IgD-negative memory B cell (primary cell): ENCODE measurements around the gene CCM2L. TPM values are rescaled to one million over a fixed set of nuclear protein-coding genes. Genes with fewer than 3 reads are reported as not detected.

Experiments used
- H3K27ac Mint-ChIP-seq, 3 donors: one replicate each; pipeline ENCODE4 v1.8.0; 2020 to 2022; ENCODE audit warnings: mild to moderate bottlenecking in 3 of 3, mixed read lengths in 3 of 3, moderate library complexity in 1 of 3
- H3K27me3 Mint-ChIP-seq: one replicate; pipeline ENCODE4 v1.8.0; 2021; ENCODE audit warnings: mixed read lengths
- H3K36me3 Mint-ChIP-seq: one replicate; pipeline ENCODE4 v1.8.0; 2020; ENCODE audit warnings: mild to moderate bottlenecking, mixed read lengths
- H3K4me1 Mint-ChIP-seq, 3 donors: one replicate each; pipeline ENCODE4 v1.8.0; 2020 to 2022; ENCODE audit warnings: mixed read lengths in 3 of 3, mild to moderate bottlenecking in 1 of 3
- H3K4me3 Mint-ChIP-seq, 4 donors: one replicate each; pipeline ENCODE4 v1.8.0; 2020 to 2022; ENCODE audit warnings: mild to moderate bottlenecking in 4 of 4, mixed read lengths in 4 of 4, moderate library complexity in 3 of 4
- H3K9me3 Mint-ChIP-seq, 3 donors: one replicate each; pipeline ENCODE4 v1.8.0; 2020 to 2021; ENCODE audit warnings: mixed read lengths in 3 of 3, mild to moderate bottlenecking in 1 of 3
- polyA plus RNA-seq: library from polyadenylated mRNA; unstranded; fragments of 300-500 nt; fragmentation: Illumina TruSeq; gene quantifications from one replicate; pipeline ENCODE4 v1.2.3, GENCODE V29; 2021

CCM2L gene
- polyA plus RNA-seq, 1 donor from 2014 or later: not detected

DNA sequence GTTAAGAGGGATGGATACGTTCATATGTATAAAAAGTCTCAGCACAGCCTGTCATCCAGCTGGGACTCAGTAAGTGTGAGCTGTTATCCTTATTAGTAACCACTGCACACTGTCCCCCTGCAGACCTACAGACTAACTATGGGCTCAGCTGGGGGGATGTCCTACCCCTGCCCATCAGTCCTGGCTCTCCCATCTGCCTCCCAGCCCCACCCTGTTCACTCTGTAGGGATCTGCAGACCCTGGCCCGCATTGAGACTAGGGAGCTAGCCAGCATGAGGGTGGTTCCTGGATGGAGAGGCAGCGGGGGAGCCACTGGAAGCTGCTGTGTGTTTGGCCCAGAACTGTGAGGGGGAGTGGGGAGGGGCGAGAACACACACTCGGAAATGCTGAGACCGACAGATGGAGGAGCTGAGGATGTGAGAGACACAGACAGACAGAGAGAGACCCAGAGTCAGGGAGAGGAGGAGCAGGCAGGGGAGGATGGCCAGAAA, 25.2 kb upstream of the CCM2L start:
- Mint-ChIP-seq H3K27ac (no peak overlapping the region), H3K4me1 (no peaks in the 10 kb centered on the region), H3K9me3 (no peaks in the 10 kb centered on the region), H3K27me3 (peaks cover 9% of the 10 kb centered on the region), H3K4me3 (no peak overlapping the region), H3K36me3 (no peaks in the 10 kb centered on the region)

DNA sequence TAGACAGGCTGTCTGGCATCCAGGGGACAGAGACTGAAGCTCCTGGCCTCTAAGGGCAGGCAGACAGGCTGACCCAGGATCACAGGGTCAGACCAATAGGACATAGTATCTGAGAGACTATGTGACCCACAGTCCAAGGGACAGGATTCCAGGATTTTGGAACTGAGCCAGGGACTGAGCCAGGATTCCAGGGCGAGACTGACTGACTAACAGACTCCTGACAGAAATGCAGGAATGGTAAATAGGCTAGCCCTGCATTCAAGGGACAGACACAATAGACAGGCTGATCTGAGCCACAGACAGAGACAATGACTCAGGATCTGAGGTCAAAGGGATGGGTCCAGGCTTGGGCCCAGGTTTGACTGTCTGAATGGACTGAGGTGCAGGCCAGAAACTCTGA, 22.5 kb upstream of the CCM2L start:
- Mint-ChIP-seq H3K4me1 (peaks cover 0 to 1% (median 0%) of the 10 kb centered on the region in 3 donors), H3K4me3 (no peak overlapping the region), H3K27me3 (peaks cover 2% of the 10 kb centered on the region), H3K27ac (no peak overlapping the region), H3K9me3 (no peaks in the 10 kb centered on the region), H3K36me3 (no peaks in the 10 kb centered on the region)

DNA sequence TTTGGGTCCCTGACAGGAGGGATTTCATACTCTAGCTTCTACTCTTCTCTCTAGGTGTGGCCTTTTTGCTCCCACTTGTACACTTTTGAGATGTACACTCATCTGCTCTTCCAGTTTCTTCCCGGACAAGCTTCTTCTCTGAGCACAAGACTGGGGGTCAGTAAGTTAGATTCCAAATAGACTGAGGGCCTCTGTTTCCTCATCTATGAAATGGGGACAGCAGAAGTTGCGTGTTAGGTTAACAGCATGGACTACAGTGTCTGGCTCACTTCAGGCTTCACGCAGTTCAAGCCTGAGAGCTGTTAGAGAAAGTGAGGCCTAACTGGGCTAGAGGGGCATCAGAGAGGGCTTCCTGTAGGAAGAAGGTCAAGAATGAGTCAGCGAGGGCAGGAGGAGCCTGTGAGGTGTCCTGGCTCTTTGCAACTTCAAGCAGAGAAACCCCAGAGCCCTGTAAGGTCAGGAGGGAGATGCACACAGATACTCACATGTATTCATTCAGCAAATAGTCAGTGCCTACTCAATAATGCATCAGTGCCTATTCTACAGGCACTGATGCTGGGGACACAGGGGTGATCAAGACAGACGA, 21.7 kb upstream of the CCM2L start:
- Mint-ChIP-seq H3K4me3 (no peak overlapping the region), H3K9me3 (no peaks in the 10 kb centered on the region), H3K27ac (no peak overlapping the region), H3K27me3 (peaks cover 5% of the 10 kb centered on the region), H3K36me3 (no peaks in the 10 kb centered on the region), H3K4me1 (peaks cover 0 to 1% (median 0%) of the 10 kb centered on the region in 3 donors)

DNA sequence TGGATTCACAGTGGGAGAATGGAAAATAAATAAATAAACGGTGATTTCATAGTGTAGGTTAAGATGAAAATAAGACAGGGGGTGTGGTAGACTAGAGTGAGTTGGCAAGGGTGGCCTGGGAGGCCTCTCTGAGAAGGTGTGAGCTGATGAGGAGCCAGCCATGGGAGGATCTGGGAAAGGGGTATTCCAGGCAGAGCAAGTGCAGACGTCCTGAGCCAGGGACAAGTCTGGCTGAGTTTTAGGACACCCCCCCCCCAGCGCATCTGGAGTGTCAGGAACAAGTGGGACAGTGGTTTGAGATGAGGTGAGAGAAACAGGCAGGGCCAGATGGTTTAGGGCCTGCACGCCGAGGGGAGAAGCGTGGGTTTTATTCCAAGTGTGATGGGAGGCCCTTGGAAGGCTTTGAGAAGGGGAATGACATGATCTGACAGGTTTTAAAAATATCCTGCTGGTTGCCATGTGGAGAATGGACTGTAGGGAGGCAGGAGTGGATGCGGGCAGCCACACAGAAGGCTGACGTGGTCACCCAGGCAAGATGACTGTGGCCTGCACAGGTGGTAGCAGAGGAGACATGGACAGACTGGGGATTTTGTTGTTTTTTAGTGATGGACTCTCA, 21.1 kb upstream of the CCM2L start:
- peaks cover 11% of the 10 kb centered on the region for H3K27me3 Mint-ChIP-seq
- no peaks in the 10 kb centered on the region for H3K9me3 Mint-ChIP-seq
- H3K4me1 Mint-ChIP-seq: peaks cover 0 to 1% (median 0%) of the 10 kb centered on the region in 3 donors
- no peak overlapping the region for H3K4me3 Mint-ChIP-seq
- H3K36me3 Mint-ChIP-seq: no peaks in the 10 kb centered on the region
- no peak overlapping the region for H3K27ac Mint-ChIP-seq

DNA sequence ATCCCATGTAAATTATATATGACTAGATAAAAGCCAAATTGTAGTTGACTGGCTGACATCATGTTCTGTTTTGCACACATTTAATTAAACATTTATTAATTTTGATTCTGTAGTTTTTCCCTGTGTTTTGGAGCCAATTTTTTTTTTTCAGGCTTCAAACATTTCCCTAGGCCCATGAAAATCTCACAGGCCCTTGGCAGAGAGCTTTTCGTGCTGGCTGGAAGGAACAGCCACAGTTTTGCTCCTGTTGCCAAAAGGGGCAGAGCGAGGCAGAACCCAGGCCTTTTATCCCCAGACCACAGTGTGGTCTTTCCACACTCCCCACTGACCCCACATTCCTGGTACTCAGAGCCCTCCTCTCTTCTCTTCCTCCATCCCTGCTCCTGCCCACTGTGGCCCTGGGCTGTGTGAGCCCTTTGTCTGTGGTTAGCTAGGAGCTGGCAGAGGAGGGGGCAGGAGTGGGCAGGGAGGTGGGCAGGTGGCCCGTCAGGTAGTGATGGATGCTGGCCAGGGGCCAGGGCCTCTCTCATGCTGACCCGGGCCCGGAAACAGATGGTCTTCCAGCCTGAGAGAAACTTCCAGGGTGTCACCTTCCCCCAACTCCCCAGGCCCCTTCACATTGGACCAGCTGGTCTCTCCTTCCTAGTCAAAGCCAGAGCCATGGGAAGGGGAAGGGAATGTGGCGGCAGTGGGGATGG, 19.4 kb upstream of the CCM2L start:
- no peaks in the 10 kb centered on the region for H3K9me3 Mint-ChIP-seq
- H3K4me1 Mint-ChIP-seq: peaks cover 0 to 6% (median 0%) of the 10 kb centered on the region in 3 donors
- H3K27ac Mint-ChIP-seq: no peak overlapping the region
- no peaks in the 10 kb centered on the region for H3K36me3 Mint-ChIP-seq
- H3K27me3 Mint-ChIP-seq: peaks cover 20% of the 10 kb centered on the region
- no peak overlapping the region for H3K4me3 Mint-ChIP-seq

DNA sequence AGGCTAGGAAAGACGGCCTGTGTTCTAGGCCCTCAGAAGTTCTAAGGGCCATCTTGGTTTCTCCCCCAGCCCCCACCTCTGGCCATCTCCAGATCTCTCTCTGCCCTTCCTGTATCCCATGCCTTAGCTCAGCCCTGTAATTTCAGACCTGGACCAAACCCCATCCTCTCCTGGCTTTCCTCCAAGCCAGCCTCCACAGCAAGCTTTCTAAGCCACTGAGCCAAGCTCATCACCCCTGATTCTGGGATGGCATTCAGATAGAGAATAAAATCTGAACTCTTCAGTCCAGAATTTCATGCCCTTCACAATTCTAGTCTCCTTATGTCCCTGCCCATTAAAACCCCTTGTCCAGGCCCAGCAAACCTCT, 18.9 kb upstream of the CCM2L start:
- no peaks in the 10 kb centered on the region for H3K36me3 Mint-ChIP-seq
- no peaks in the 10 kb centered on the region for H3K9me3 Mint-ChIP-seq
- peaks cover 24% of the 10 kb centered on the region for H3K27me3 Mint-ChIP-seq
- no peak overlapping the region for H3K27ac Mint-ChIP-seq
- peaks cover 0 to 6% (median 0%) of the 10 kb centered on the region in 3 donors for H3K4me1 Mint-ChIP-seq
- no peak overlapping the region for H3K4me3 Mint-ChIP-seq

DNA sequence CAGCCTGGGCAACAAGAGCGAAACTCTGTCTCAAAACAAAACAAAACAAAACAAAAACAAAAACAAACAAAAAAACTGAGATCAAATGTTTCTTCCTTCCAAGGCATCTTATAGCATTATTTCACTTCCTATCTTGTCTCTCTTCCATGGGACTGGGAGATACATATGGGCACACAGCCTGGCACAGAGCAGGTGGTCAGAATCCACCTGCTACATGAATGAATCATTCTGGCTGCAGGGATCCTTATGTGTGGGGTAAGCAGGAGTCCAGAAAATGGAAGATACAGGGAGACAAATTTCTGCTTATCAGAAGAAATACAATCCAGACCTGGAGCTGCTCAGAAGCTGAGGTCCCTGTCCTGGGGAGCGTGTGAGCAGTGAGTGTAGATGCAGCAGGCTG, 18.2 kb upstream of the CCM2L start:
- no peak overlapping the region for H3K4me3 Mint-ChIP-seq
- peaks cover 0 to 10% (median 0%) of the 10 kb centered on the region in 3 donors for H3K4me1 Mint-ChIP-seq
- H3K9me3 Mint-ChIP-seq: no peaks in the 10 kb centered on the region
- H3K27me3 Mint-ChIP-seq: peaks cover 31% of the 10 kb centered on the region
- H3K36me3 Mint-ChIP-seq: no peaks in the 10 kb centered on the region
- no peak overlapping the region for H3K27ac Mint-ChIP-seq

DNA sequence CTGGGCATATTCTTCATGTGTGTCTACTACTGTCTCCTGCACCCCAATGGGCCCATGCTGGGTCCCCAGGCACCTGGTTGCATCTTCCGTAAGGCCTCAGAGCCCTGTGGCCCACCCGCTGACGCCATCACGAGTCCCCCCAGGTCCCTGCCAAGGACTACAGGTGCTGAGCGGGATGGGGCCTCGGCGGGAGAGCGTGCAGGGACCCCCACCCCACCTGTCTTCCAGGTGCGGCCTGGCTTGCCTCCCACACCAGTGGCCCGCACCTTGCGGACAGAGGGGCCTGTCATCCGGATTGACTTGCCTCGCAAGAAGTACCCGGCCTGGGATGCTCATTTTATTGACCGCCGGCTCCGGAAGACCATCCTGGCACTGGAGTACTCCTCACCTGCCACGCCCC, 13.2 kb upstream of the CCM2L start:
- Mint-ChIP-seq H3K9me3 (peaks cover 0 to 2% (median 0%) of the 10 kb centered on the region in 3 donors), H3K27me3 (peaks cover 31% of the 10 kb centered on the region), H3K4me1 (peaks cover 0 to 10% (median 0%) of the 10 kb centered on the region in 3 donors), H3K36me3 (no peaks in the 10 kb centered on the region), H3K27ac (peak overlapping the region in 1 of 3 donors; percentile 65), H3K4me3 (peak overlapping the region in 1 of 4 donors; percentile 55)

DNA sequence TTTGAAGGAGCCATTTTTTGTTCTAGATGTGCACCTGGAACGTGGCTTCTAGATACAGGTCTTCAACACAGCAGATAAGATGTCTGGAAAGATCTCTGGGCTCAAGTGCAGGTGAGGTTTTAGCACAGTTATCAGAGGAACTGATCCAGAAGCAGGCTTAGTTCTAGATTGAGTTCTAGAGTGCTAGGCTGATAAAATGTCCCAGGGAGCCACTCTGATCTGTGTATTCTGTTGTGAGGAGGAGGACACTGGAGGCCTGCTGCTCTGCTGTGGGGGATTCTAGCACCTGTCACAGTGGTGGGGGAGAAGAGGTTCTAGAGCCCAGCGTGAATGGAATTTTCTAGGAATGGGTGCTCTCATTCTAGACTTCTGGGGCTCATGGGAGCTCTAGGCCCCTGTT, 12.0 kb upstream of the CCM2L start:
- Mint-ChIP-seq H3K4me1 (peaks cover 0 to 8% (median 0%) of the 10 kb centered on the region in 3 donors), H3K36me3 (no peaks in the 10 kb centered on the region), H3K27ac (no peak overlapping the region), H3K27me3 (peaks cover 31% of the 10 kb centered on the region), H3K4me3 (no peak overlapping the region), H3K9me3 (peaks cover 0 to 2% (median 0%) of the 10 kb centered on the region in 3 donors)

DNA sequence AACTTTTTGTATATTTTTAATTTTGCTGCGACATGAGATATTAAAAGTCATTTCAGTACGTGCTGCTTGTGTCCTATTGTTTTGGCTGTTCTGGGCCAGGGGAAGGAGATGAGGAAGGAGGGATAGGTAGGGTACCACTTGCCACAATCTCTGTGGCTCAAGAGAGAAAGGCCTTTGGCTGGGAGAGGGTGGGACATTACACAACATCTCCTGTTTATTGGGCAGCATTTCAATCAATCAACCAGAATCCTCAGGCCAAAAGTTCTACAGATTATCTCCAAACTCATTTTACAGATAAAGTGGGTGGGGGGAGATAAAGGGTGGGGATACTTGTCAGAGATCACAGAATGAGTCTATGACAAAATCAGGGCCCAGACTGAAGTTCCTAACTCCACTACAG, 6.9 kb upstream of the CCM2L start:
- Mint-ChIP-seq H3K27ac (no peak overlapping the region), H3K27me3 (peaks cover 3% of the 10 kb centered on the region), H3K4me1 (no peaks in the 10 kb centered on the region), H3K4me3 (no peak overlapping the region), H3K36me3 (no peaks in the 10 kb centered on the region), H3K9me3 (no peaks in the 10 kb centered on the region)

DNA sequence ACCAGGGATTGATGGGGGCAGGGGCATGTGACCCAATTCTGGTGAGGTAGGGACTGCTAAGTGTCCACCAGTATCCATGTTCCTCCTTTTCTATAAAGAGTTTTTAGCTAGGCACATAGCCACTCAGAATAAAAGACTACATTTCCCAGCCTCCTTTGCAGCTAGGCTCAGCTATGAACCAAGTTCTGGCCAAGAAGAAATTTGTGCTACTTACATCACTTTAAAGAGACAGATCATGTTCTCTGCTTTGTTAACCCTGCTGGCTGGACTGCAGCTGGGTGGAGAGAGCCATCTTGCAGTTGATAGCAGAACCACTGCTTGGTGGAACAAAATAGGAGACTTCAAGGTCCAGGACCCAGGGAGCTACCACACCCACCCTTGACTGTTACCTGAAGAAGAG, 5.3 kb upstream of the CCM2L start:
- no peaks in the 10 kb centered on the region for H3K36me3 Mint-ChIP-seq
- H3K27me3 Mint-ChIP-seq: peaks cover 3% of the 10 kb centered on the region
- H3K9me3 Mint-ChIP-seq: no peaks in the 10 kb centered on the region
- H3K4me1 Mint-ChIP-seq: no peaks in the 10 kb centered on the region
- no peak overlapping the region for H3K4me3 Mint-ChIP-seq
- no peak overlapping the region for H3K27ac Mint-ChIP-seq

DNA sequence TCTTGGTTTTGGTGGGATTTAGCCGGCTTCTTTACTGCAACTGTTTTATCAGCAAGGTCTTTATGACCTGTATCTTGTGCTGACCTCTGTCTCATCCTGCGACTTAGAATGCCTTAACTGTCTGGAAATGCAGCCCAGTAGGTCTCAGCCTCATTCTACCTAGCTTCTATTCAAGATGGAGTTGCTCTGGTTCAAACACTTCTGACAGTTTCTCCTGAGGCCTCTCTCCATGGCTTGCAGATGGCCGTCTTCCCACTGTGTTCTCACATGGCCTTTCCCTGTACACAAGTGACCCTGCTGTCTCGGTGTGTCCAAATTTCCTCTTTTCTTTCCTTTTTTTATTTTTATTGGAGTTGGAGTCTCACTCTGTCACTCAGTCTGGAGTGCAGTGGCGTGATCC, 4.2 kb upstream of the CCM2L start:
- no peak overlapping the region for H3K4me3 Mint-ChIP-seq
- H3K27ac Mint-ChIP-seq: no peak overlapping the region

DNA sequence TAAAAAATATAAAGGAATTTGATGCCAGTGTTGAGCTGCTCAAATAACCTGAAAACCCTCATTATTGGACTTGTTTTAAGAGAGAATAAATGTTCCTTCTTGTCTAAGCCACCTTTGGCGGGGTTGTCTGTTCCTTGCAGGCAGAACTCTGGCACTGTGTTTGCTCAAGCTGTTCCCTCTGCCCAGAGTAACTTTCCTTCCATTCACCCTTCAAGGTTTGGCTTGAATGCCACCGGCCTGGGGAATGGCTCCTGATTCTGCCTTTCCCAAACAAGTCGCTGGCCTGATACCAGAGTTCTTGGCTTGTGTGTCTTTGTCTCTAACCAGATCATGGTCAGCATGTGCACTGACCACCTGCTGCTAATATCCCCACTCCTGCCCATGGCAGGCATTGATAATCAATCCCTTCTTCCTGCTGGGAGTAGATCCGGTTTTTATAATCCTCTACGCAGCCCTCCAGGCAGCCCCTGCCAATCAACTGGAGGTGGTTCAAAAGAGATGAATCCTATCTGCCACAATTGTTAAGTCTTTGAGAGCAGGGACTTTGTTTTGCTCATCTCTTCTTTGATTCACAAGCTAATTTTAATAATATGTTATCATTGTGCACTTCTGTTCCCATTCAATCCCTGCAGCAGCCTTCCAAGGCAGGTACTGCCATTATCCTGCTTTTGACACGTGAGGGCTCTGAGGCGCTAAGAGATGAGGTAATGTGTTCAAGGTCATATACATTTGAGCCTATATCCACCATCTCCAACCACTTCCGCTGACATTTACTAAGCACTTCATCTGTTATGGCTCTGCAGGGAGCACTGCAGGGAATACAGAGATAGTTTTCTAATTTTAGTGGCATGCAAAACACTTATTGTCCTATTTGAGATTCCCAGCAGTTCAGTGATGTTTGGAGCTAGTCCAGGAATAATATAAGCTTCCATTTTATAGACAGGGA, 3.1 kb upstream of the CCM2L start:
- H3K36me3 Mint-ChIP-seq: no peaks in the 10 kb centered on the region
- H3K4me3 Mint-ChIP-seq: no peak overlapping the region
- no peaks in the 10 kb centered on the region for H3K9me3 Mint-ChIP-seq
- no peaks in the 10 kb centered on the region for H3K4me1 Mint-ChIP-seq
- H3K27ac Mint-ChIP-seq: no peak overlapping the region
- H3K27me3 Mint-ChIP-seq: peaks cover 3% of the 10 kb centered on the region

More for the DNA sequence above, 4.2 kb upstream of the CCM2L start:
- H3K36me3 Mint-ChIP-seq: no peaks in the 10 kb centered on the region
- no peaks in the 10 kb centered on the region for H3K4me1 Mint-ChIP-seq
- H3K27me3 Mint-ChIP-seq: peaks cover 3% of the 10 kb centered on the region
- no peaks in the 10 kb centered on the region for H3K9me3 Mint-ChIP-seq

DNA sequence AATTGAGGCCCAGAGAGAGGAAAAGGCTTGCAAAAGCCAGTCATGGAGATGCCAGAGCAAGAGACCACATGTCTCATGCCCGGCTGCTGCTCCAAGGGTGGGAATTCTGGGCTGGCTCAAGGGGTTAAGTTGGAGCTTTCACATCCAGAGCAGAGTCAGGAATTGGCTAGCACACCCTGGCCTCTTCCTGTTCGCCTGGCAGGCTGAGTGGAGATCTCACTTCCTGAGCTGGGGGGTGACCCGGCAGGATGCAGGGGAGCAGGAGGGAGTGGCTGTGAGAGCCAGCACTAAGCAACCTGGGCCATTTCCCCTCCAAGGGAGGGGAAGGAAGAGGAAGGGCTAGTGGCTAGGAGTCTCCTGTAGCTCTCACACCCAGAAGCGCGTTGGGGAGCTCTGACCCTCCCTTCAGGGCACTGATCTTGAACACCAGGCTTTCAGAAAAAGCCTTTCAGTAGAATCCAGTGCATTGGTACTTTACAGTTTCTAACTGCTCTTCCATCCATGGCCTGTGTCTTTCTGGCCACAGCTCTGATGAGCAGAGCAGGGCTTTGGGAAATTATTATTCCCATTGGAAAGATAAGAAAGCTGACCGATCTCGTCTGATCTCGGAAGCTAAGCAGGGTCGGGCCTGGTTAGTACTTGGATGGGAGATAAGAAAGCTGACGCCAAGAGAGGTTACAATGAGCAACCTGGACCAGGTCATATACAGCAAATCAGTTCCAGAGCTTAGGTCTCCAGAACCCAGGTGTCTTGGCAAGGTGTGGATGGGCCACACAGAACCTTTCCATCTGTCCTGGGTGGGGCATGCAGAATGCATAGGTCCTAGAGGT, 2.2 kb upstream of the CCM2L start:
- Mint-ChIP-seq H3K4me1 (no peaks in the 10 kb centered on the region), H3K36me3 (no peaks in the 10 kb centered on the region), H3K9me3 (no peaks in the 10 kb centered on the region), H3K4me3 (no peak overlapping the region), H3K27ac (no peak overlapping the region), H3K27me3 (no peaks in the 10 kb centered on the region)
